NCI-H2227 (cell line): ENCODE measurements around the gene SIRT2.
A peak's percentile ranks its signal among the peaks of the same experiment; 100 is the strongest.

ENCODE experiments used
- DNase-seq: peaks from one replicate; lab custom pipeline; 2025; ENCODE audit not compliant: unreplicated experiment; lab: John Stamatoyannopoulos, UW

SIRT2 gene

GRCh38 chr19:38845374-38846024 lies 53.9 kb downstream of the SIRT2 start:
- no peak for DNase-seq

DNA sequence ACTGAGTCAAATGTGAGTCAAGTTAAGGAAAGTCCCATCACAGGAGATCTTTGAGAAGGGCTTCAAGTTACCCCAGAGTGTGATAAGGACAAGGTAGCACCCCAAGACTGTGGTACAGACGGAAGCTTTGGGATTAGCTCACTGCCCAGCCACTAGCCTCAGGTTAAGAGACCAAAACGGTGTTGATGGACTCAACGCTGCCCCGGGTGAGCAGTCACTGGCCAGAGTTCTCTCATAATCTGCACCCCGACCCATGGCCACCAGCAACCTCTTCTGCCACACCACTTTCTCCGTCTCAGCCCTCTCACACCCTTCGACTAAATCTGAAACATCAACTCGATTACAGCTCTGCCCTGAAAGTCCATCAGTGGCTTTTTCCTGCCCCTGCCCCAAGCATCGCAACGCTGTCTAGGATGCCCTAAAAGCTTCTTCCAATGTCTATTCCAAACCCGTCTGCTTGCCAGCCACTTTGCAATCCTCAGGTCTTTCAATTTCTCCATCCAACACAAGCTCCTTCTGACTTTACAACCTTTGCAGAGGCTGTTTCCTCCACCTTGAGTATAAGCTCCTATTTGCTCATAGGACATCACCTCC lies 55.2 kb downstream of the SIRT2 start:
- DNase-seq, result no peak

- DNase-seq, result no peak
Measured at GRCh38 chr19:38843175-38843758, 56.2 kb downstream of the SIRT2 start.

- DNase-seq, result no peak
Measured at GRCh38 chr19:38842439-38843174, 56.8 kb downstream of the SIRT2 start.

GRCh38 chr19:38841787-38842438 lies 57.5 kb downstream of the SIRT2 start:
- DNase-seq, result no peak

DNA sequence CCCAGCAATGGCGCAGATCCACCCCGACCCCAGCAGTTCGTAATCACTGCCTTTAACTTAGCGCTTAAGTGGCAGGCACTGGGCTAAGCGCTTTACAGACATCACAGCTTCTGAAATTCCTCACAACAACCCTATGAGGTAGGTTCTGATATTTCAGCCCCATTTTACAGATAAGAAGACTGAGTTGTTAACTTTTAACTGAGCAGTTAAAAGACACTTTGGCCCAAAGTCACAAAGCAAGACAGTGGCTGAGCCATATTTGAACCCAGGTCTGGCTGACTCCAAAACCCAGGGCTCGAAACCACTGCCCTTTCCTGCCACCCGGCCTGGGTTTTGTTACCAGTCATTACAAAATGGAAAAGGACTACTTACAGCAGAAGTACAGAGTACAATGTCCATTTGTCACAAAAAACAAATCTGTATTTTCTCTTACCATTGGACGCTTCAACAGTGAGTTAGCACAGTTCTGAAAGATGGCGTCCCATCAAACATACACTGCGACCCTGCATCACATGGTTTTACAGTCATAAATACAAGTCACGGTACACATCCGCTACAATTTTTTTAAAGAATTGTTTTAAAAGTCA lies 58.1 kb downstream of the SIRT2 start:
- DNase-seq, result no peak

DNA sequence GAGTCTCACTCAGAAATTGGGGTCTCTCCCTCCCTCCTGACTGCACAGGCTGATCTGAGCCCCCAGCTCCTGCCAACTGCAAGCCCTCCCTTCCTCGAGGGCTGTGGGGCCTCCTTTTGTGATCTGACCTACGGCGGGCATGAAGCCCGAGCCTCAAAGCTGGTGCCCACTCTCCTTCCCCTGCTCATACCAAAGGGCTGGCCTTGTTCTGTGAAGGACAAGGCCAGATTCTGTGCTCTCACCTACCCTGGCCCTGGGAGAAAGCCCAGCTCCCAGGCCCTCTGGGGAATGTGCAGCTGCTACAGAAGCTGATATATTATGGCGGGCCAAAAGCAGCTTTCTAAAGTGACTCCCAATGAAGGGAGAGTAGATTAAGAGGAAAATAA lies 58.8 kb downstream of the SIRT2 start:
- DNase-seq, result no peak

GRCh38 chr19:38839816-38840582 lies 59.4 kb downstream of the SIRT2 start:
- no peak for DNase-seq

DNA sequence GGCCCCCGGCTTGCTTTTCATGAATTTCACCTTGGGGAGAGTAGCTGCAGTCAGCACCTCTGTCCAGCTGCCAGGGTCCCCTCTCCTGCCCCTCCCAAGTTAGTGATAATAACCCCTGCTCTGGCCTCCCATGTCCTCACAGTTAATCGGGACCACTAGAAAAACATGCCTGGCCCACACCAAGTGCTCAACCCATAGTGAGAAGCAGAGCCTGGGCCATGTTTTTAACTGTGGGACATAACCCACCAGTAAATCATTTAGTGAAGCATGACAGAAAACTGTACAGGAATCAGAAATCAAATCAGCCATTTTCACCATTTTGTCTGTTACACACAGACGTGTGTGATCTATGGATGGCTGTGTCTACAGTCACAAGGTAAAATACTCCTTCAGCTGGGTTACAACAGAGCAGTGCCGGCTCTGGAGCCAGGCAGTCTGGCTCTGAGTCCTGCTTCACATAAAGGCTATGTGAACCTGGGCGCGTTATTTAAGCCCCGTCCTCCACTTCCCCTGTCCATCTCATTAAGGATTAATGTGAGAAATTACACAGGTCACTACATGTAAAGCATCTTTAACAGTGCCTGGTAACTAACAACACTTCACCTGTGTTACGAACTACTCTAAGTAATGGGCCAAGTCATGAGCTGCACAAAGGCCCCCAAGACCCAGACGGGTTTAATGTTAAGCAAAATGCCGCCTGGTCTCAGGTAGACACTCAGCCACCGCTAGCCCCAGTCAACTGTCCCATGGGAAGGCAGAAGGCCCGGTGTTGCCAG lies 60.2 kb downstream of the SIRT2 start:
- DNase-seq, result no peak

DNA sequence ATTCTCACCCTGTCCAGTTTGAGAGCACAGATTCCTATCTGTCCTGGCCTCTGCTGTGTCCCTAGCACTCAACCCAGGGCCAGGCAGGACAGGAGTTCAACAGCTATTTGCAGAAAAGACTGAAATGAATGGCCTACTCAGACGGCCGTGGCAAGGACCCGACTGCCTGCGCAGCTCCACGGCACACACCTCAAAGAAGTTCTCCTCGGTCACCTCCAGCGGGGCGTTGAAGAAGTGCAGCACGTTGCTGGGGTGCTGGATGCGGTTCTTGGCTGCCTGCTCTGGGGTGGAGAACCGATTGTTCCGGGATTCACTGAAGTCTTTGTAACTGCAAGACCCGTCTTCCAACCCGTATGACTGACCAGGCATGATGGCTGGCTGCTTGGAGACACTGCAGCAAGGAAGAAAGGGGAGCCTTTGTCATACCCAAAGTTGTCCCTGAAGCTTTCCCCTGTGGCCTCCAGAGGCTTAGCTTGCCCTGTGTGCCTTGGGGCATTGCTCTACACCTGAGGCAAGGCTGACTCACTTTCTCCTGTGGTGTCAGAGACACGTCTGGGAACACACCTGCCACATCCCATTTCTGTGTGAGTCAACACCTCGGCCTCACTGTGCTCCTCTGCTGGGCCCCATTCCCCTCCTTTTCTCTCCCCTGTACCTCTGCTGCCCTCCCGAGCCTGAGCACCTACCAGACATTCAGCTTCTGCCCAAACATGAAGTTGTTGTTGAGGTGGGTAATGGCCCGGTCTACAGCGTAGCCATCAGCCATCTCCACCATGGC lies 61.0 kb downstream of the SIRT2 start:
- no peak for DNase-seq

DNA sequence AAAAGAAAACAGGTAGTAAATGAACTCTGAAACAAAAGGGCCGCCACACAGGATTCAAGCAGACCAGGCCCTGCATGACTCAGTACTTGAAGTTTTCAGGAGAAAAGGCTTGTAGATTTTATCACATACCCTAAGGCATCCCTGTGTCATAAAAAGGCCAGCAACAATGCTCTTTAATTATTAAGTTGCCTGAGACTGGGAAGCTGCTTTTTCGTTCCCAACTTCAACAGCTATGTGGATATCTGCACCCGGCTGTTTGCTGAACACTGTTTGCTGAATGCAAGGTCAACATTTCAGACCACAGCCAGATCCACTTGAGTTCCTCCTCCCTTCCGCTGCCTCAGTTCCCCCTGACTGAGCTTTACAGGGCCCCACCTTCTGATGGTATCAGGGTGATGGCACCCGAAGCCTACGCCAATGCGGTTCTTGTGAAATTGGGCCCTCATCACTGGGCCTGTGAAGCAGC lies 61.7 kb downstream of the SIRT2 start:
- no peak for DNase-seq

GRCh38 chr19:38836983-38837626 lies 62.3 kb downstream of the SIRT2 start:
- DNase-seq, result no peak

- DNase-seq, result no peak
Measured at GRCh38 chr19:38836159-38836982, 63.0 kb downstream of the SIRT2 start.

- DNase-seq, result no peak
Measured at GRCh38 chr19:38834590-38834989, 64.8 kb downstream of the SIRT2 start.

DNA sequence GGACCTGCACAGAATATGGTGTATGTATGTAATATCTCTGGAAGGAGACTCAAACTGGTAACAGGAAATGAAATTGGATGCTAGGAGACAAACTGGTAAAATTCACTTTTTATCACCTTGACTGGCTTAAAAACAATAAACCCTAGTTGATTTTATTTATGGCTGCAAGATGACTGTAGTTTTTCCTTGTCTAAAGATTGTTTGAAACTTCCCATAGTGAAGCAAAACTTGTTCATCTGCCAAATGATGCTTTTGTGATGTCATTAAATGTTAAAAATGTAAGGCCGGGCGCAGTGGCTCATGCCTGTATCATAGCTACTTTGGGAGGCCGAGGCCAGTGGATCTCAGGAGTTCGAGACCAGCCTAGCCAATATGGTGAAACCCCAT lies 65.3 kb downstream of the SIRT2 start:
- DNase-seq, result no peak

GRCh38 chr19:38833092-38833425 lies 66.4 kb downstream of the SIRT2 start:
- DNase-seq, result no peak

DNA sequence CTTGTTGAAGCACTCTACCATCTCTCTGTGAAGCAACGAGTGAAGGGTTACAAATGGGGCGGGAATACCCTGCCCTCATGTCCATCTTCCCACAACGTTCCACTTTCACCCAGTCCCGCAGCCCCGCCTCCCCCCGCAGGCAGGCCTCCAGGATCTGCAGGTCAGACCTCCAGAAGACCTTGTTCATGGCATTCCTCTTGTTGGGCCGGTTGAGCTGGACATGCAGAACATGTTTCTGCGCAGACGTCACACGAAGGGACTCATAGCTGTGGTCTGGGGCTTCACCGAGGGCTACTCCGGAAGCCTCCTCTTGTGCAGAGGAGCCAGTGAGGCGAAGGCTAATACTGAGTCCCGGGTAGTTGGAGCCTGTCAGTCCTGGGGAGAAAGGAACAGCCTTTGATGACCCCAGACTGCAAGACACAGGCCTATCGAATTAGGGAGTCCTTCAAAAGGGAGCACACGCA lies 68.2 kb downstream of the SIRT2 start:
- peak; percentile 82 for DNase-seq
